HG02981 (cell line): ENCODE data around the gene RUVBL1.
A peak's percentile ranks its signal among the peaks of the same experiment; 100 is the strongest.
"Not testable (repeated sequence)": the region's sequence is repeated elsewhere in the genome, so short reads cannot be mapped to it uniquely, and the experiment has no call there.

Source experiments
- ATAC-seq: cut with Tn5 transposase; IDR thresholded peaks from one replicate; pipeline ENCODE4 v1.9.1; 2021; ENCODE audit warnings: mild to moderate bottlenecking, moderate library complexity; ENCODE audit not compliant: unreplicated experiment

The RUVBL1 gene

GRCh38 chr3:128123538-128124368, at the start of gene RUVBL1:
RUVBL1 (minus strand) TSS chr3:128123812; CDS start chr3:128123724, 88 bp downstream.
- ATAC-seq = peak; percentile 99

GRCh38 chr3:128173200-128173599, 49.6 kb upstream of the RUVBL1 start:
- ATAC-seq = no peak

- no peak for ATAC-seq
Measured at GRCh38 chr3:128170866-128171516, 47.4 kb upstream of the RUVBL1 start.

- ATAC-seq = no peak
Measured at GRCh38 chr3:128168836-128169235, 45.2 kb upstream of the RUVBL1 start.

- no peak for ATAC-seq
Measured at GRCh38 chr3:128167973-128168674, 44.5 kb upstream of the RUVBL1 start.

GRCh38 chr3:128167646-128167972, 44.0 kb upstream of the RUVBL1 start:
- no peak for ATAC-seq

GRCh38 chr3:128166971-128167453, 43.4 kb upstream of the RUVBL1 start:
- ATAC-seq = no peak

- no peak for ATAC-seq
Measured at GRCh38 chr3:128163432-128163831, 39.8 kb upstream of the RUVBL1 start.

- ATAC-seq = no peak
Measured at GRCh38 chr3:128160661-128161060, 37.0 kb upstream of the RUVBL1 start.

- ATAC-seq = no peak
Measured at GRCh38 chr3:128155616-128156360, 32.2 kb upstream of the RUVBL1 start.

- not testable (repeated sequence) for ATAC-seq
Measured at GRCh38 chr3:128154354-128154753, 30.7 kb upstream of the RUVBL1 start.

GRCh38 chr3:128153156-128154041, 29.8 kb upstream of the RUVBL1 start, which contains the start of gene EEFSEC:
EEFSEC (plus strand) TSS chr3:128153481; CDS start chr3:128153508, 27 bp downstream.
- ATAC-seq = peak; percentile 86

GRCh38 chr3:128152419-128153155, 29.0 kb upstream of the RUVBL1 start:
- peak; percentile 43 for ATAC-seq

- no peak for ATAC-seq
Measured at GRCh38 chr3:128151758-128152274, 28.2 kb upstream of the RUVBL1 start.

- ATAC-seq = no peak
Measured at GRCh38 chr3:128149650-128150049, 26.0 kb upstream of the RUVBL1 start.

- ATAC-seq = no peak
Measured at GRCh38 chr3:128146201-128146600, 22.6 kb upstream of the RUVBL1 start.

- no peak for ATAC-seq
Measured at GRCh38 chr3:128145279-128145678, 21.7 kb upstream of the RUVBL1 start.

GRCh38 chr3:128144512-128145187, 21.0 kb upstream of the RUVBL1 start:
- ATAC-seq = no peak
